Measurements from ENCODE around the gene ACY1.

Gene ACY1

GRCh38 chr3:51982838-51983577 is at the start of gene ACY1:
TSS of gene ACY1 (plus strand) at chr3:51983535. CDS start at chr3:51984065, 530 bp downstream.
- DNase-seq: no peak

GRCh38 chr3:51934139-51934850 is 49.0 kb upstream of the ACY1 start:
- no peak for DNase-seq

GRCh38 chr3:51934991-51935885 is 48.1 kb upstream of the ACY1 start:
- DNase-seq: no peak

GRCh38 chr3:51935886-51936755 is 47.2 kb upstream of the ACY1 start:
- no peak for DNase-seq

GRCh38 chr3:51937014-51937413 is 46.3 kb upstream of the ACY1 start:
- DNase-seq: no peak

GRCh38 chr3:51937611-51938450 is 45.5 kb upstream of the ACY1 start:
- DNase-seq: no peak

GRCh38 chr3:51938780-51939425 is 44.4 kb upstream of the ACY1 start:
- DNase-seq: no peak

- no peak for DNase-seq
Measured at GRCh38 chr3:51940648-51941462, 42.5 kb upstream of the ACY1 start.

GRCh38 chr3:51941463-51941797 is 41.9 kb upstream of the ACY1 start:
- no peak for DNase-seq

- DNase-seq: peak; percentile 95
Measured at GRCh38 chr3:51941798-51942602, 41.3 kb upstream of the ACY1 start, which contains the start of the genes PARP3 and RRP9. TSS of gene PARP3 (plus strand) at chr3:51942363. CDS start at chr3:51943356, 993 bp downstream. TSS of gene RRP9 (minus strand) at chr3:51941904. CDS start at chr3:51941867, 37 bp downstream.

- no peak for DNase-seq
Measured at GRCh38 chr3:51942603-51943450, 40.5 kb upstream of the ACY1 start.

- no peak for DNase-seq
Measured at GRCh38 chr3:51943451-51944391, 39.6 kb upstream of the ACY1 start.

- DNase-seq: no peak
Measured at GRCh38 chr3:51944451-51945021, 38.8 kb upstream of the ACY1 start.

- DNase-seq: no peak
Measured at GRCh38 chr3:51945031-51945840, 38.1 kb upstream of the ACY1 start.

GRCh38 chr3:51945926-51946705 is 37.2 kb upstream of the ACY1 start:
- DNase-seq: no peak

Measured in NCI-H748 treated with DMSO at 0.1 percent for 48 hours (cell line).